HG02759 (cell line): ENCODE results near the gene GTPBP10.
"Not testable (repeated sequence)": the region's sequence is repeated elsewhere in the genome, so short reads cannot be mapped to it uniquely, and the experiment has no call there.

ENCODE experiments used
- ATAC-seq: cut with Tn5 transposase; IDR thresholded peaks from one replicate; pipeline ENCODE4 v1.9.1; 2021; ENCODE audit warnings: mild to moderate bottlenecking, moderate library complexity; ENCODE audit not compliant: unreplicated experiment

The GTPBP10 gene

GRCh38 chr7:90346336-90347125 is at the start of gene GTPBP10:
Gene GTPBP10, plus strand, starts transcription at chr7:90346716. Its CDS starts 26 bp downstream, at chr7:90346742.
- peak; percentile 95 for ATAC-seq

- no peak for ATAC-seq
Measured at GRCh38 chr7:90298145-90299038, 48.1 kb upstream of the GTPBP10 start.

DNA sequence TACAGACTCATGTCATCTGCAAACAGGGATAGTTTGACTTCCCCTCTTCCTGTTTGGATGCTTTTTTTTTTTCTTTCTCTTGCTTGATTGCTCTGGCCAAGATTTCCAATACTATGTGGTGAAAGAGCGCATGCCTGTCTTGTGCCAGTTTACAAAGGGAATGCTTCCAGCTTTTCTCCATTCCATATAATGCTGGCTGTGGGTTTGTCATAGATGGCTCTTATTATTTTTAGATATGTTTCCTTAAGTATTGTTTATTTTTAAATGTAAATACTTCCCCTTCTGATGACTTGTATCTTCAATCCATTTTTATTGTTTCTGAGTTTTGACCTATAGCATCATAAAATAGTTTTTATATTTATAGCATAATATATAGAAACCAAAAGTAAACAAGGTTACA is 43.3 kb upstream of the GTPBP10 start:
- no peak for ATAC-seq

- ATAC-seq: no peak
Measured at GRCh38 chr7:90309872-90310271, 36.6 kb upstream of the GTPBP10 start.

DNA sequence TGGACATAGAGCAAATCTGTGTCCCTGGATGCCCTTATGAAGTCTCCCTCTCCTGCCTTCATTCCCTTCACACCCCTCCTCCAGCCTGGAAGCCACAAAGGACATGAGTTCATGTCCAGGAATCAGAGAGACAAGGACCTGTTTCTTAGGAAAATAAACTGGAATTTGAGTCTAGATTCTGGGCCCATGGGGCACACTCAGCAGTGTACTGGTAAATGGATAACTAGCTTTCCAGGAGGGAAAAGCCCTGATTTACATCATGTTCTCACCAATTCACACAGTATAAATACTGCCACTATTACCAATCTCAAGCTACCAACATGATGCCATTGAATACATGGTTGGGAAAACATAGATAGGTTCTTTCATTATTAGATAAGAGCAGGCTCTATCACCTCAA is 35.3 kb upstream of the GTPBP10 start:
- no peak for ATAC-seq

- ATAC-seq: peak; percentile 52
Measured at GRCh38 chr7:90312745-90313144, 33.8 kb upstream of the GTPBP10 start.

DNA sequence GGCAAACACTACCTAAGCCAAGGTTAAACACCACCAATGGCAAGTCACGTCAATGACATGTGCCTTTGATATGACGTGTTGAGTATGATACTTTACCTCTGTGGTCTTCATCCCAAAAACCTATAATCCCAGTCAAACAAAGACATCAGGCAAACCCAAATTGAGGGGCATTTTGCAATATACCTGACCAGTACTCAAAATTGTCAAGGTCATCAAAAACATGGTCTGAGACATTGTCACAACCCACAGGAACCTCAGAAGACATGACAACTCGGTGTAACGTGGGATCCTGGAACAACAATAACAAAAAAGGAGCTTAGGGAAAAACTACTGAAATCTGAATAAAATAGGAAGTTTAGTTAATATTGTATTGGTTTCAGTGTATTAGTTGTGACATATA is 32.6 kb upstream of the GTPBP10 start:
- ATAC-seq: no peak

GRCh38 chr7:90320014-90320413 is 26.5 kb upstream of the GTPBP10 start:
- ATAC-seq: no peak

- no peak for ATAC-seq
Measured at GRCh38 chr7:90320418-90320800, 26.1 kb upstream of the GTPBP10 start.

GRCh38 chr7:90320801-90321494 is 25.6 kb upstream of the GTPBP10 start, which contains the start of gene FAM237B:
Gene FAM237B, minus strand, starts transcription at chr7:90321304. Its CDS starts 1,556 bp downstream, at chr7:90319748.
- ATAC-seq: no peak

DNA sequence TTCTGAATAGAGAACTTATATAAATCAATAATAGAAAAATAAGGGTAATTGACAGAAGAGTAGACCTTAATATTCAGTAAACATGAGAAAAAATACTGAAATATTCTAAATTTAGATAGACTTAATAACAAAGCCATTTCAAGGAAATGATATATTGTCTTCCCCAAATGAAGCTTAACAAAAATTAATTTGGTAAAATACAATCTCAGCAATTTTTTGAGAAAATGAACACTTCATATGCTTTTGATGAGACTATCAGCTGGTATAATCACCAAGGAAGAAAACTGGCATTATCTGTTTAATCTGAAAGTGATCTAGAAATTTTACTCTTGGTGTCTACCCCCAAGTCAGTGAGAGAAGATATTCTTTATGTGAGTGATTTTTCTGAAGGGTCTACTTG is 23.7 kb upstream of the GTPBP10 start:
- ATAC-seq: no peak

DNA sequence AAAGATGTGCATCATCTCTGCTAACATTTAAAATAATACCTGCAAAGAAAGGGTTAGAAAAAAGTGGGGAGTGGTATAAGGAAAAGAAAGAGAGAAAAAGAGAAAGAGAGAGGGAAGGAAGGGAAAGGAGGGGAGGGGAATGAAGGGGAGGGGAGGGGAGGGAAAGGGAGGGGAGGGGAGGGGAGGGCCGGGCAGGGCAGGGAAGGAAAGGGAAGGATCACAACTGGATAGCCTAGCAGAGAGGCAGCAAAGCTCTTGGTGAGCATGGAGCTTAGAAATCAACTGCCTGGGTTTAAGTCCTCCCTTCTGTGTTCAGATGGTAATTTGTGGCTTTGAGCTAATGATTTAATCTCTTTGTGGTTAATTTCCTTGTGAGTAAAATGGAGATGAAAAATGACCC is 20.0 kb upstream of the GTPBP10 start:
- no peak for ATAC-seq

DNA sequence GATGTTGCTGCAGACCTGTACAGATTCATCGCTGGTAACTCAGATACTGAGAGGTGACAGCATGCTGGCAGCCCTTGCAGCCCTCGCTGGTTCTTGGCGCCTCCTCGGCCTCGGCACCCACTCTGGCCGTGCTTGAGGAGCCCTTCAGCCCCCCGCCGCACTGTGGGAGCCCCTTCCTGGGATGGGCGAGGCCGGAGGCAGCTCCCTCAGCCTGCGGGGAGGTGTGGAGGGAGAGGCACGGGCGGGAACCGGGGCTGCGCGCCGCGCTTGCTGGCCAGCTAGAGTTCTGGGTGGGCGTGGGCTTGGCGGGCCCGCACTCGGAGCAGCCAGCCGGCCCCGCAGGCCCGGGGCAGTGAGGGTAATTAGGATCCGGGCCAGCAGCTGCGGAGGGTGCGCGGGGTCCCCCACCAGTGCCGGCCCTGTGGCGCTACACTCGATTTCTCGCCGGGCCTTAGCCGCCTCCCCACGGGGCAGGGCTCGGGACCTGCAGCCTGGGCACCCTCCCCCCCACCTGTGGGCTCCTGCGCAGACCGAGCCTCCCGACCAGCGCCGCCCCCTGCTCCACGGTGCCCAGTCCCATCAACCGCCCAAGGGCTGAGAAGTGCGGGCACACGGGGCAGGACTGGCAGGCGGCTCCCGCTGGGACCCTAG is 12.2 kb upstream of the GTPBP10 start:
- no peak for ATAC-seq

DNA sequence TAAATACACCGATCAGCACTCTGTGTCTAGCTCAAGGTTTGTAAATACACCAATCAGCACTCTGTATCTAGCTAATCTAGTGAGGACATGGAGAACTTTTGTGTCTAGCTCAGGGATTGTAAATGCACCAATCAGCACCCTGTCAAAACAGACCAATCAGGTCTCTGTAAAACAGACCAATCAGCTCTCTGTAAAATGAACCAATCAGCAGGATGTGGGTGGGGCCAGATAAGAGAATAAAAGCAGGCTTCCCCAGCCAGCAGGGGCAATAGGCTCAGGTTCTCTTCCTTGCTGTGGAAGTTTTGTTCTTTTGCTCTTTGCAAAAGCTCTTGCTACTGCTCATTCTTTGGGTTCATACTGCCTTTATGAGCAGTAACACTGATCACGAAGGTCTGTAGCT is 11.6 kb upstream of the GTPBP10 start:
- not testable (repeated sequence) for ATAC-seq

- ATAC-seq: no peak
Measured at GRCh38 chr7:90337106-90337505, 9.4 kb upstream of the GTPBP10 start.

DNA sequence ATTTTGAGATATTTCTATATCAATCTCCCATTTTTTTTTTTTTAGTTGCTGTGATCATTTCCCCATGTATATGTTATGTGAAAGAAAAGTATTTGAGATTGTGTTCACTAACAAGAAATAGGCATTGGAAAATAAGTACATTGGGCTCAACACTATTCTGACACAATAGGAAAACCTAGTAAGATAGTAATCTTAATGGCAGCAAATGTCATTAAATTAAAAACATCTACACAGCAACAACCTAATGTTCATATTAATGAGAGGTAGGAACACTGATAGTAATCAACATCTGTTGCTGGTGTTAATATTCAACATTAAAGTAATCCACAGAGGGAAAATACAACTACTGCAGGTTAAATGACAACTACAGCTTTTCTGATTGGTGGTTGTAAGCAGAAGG is 1.5 kb upstream of the GTPBP10 start:
- ATAC-seq: no peak

DNA sequence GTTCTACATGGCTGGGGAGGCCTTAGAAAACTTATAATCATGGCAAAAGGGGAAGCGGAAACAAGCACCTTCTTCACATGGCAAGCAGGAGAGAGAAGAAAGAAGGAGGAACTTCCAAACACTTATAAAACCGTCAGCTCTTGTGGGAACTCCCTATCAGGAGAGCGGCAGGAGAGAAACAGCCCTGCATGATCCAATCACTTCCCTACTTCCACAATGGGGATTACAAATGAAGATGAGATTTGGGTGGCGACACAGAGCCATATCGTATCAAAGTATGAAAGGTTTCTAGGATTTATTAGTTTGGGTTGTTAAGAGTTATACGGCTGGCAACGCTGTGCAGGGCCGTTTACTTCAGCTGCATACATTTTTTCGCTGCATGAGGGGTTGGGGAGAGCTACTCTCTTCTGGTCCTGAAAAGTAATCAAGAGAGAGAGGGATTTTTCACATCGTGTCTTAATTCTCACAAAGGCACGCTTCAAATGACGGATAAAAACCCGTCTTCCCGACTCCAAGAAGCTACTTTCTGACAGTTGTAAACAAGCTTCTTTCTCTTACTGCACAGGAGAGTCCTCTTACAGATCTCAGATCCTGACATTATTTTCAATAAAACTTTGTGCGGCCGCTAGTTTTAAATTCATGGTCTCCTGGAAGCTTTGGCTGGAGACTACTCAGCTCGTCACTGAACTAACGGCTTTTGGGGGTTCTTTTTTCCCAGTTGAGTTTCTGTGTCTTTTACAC is 751 bp upstream of the GTPBP10 start:
- peak; percentile 11 for ATAC-seq

DNA sequence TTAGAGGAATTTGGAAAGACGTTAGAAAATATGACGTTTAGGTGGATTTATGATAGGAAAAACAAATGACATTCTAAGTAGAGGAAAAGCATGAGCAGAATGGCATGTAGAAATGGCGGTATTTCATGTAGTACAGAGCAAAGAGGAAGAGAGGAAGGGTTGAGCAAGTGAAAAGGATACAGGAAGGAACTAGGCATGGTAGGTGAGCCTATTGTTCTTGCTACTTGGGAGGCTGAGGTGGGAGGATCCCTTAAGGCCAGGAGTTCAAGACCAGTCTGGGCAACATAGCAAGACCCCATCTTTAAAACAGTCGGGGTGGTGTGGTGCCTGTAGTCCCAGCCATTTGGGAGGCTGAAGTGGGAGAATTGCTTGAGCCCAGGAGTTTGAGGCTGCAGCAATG is 1.2 kb downstream of the GTPBP10 start:
- ATAC-seq: no peak

- no peak for ATAC-seq
Measured at GRCh38 chr7:90349305-90349704, 2.8 kb downstream of the GTPBP10 start.

DNA sequence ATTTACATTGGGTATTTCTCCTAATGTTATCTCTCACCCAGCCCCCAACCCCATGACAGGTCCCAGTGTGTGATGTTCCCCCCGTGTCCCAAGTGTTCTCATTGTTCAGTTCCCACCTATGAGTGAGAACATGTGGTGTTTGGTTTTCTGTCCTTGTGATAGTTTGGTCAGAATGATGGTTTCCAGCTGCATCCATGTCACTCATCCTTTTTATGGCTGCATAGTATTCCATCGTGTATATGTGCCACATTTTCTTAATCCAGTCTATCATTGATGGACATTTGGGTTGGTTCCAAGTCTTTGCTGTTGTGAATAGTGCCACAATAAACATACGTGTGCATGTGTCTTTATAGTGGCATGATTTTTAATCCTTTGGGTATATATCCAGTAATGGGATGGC is 3.5 kb downstream of the GTPBP10 start:
- not testable (repeated sequence) for ATAC-seq
